HepG2 (cell line): ENCODE results near the gene ACVR1B. TPM values are rescaled to one million over a fixed set of nuclear protein-coding genes. Genes with fewer than 3 reads are reported as not detected.

Experiments used
- CHCHD3 ChIP-seq: sonication (generic); formaldehyde crosslinking; IDR thresholded peaks from 2 replicates; pipeline ENCODE4 v1.8.0; 2022; ENCODE audit warnings: mild to moderate bottlenecking, missing genetic modification reagents, moderate library complexity
- HNF1B ChIP-seq: sonication (generic); formaldehyde crosslinking; IDR thresholded peaks from 2 replicates; pipeline ENCODE4 v1.5.1; 2020; ENCODE audit warnings: mild to moderate bottlenecking, moderate library complexity, missing genetic modification reagents
- PATZ1 ChIP-seq: sonication (generic); formaldehyde crosslinking; IDR thresholded peaks from 2 replicates; pipeline ENCODE4 v1.4.0; 2020; ENCODE audit warnings: missing genetic modification reagents
- REST ChIP-seq, 2 experiments: IDR thresholded peaks; 2 replicates each; pipeline ENCODE4 v1.6.1; 2011 to 2012; ENCODE audit warnings: low read length in 2 of 2, borderline replicate concordance in 1 of 2, low read depth in 1 of 2, mild to moderate bottlenecking in 1 of 2, moderate library complexity in 1 of 2
- XRCC5 ChIP-seq: fragments of 200-400 bp; formaldehyde crosslinking; optimal IDR thresholded peaks from 2 replicates; pipeline ENCODE3; 2017; ENCODE audit warnings: mild to moderate bottlenecking, low read length
- ZBED4 ChIP-seq: sonication (generic); formaldehyde crosslinking; IDR thresholded peaks from 2 replicates; pipeline ENCODE4 v1.4.0; 2020; ENCODE audit warnings: missing genetic modification reagents, borderline replicate concordance
- ZFP36L2 ChIP-seq: sonication (generic); formaldehyde crosslinking; IDR thresholded peaks from 2 replicates; pipeline ENCODE4 v1.4.0; 2020; ENCODE audit warnings: missing genetic modification reagents
- ZNF205 ChIP-seq: IDR thresholded peaks from 2 replicates; pipeline ENCODE4 v1.6.1; 2018; ENCODE audit warnings: missing biosample characterization, missing genetic modification reagents
- polyA plus RNA-seq, 8 experiments: library from polyadenylated mRNA; depleted of rRNA in 3 of 8; stranded (reverse) in 7 of 8; unstranded in 1 of 8; fragments of >200 nt; fragmentation: Illumina TruSeq in 4 of 8; extraction: Trizol in 4 of 8; gene quantifications; 2 replicates each; pipeline versions ENCODE4 v1.2.1 to v1.2.3, GENCODE V29; 2011 to 2016; ENCODE audit warnings: low read depth in 4 of 8, missing spikeins in 1 of 8, mixed read lengths in 1 of 8; ENCODE audit not compliant: insufficient read depth in 1 of 8
- total RNA-seq, 5 experiments: library from RNA; depleted of rRNA; stranded (reverse); fragments of >200 nt; fragmentation: Illumina TruSeq; extraction: Trizol; gene quantifications; 2 replicates each; pipeline ENCODE4 v1.2.3, GENCODE V29; 2016; ENCODE audit warnings: low read depth in 1 of 5

The ACVR1B gene
- total and polyA plus RNA-seq, 2 of the 13 experiments (the other 11 are each of a cell fraction or from before 2014, with no cell fraction given) = 8.9 to 12.1 TPM

GRCh38 chr12:51972849-51973273 is 21.4 kb downstream of the ACVR1B start (continued):
- TF ChIP-seq REST (IDR thresholded peaks at IDR 0.05; ENCODE audit: borderline replicate concordance in 1 of 2, low read depth in 1 of 2, low read length in 2 of 2) = no peak
- no peak for TF ChIP-seq ZNF205 (CRISPR knock-in tag)
- TF ChIP-seq ZFP36L2 = no peak
- TF ChIP-seq HNF1B (CRISPR knock-in tag) = 0 out of 2 replicates have a peak, but pooled peaks have one; percentile 3
- 0 out of 2 replicates have a peak, but pooled peaks have one; percentile 14 for TF ChIP-seq PATZ1
- TF ChIP-seq ZBED4 (CRISPR knock-in tag) = no peak
- TF ChIP-seq XRCC5 = no peak
- TF ChIP-seq CHCHD3 = no peak
- TF ChIP-seq, all 625 proteins: peak for 3
